Measurements from ENCODE around the gene SCD5. TPM values are rescaled to one million over a fixed set of nuclear protein-coding genes. Genes with fewer than 3 reads are reported as not detected.

Gene SCD5
- total and polyA plus RNA-seq, 3 experiments from 2014 or later = 2.6 to 6.3 (median 6.2) TPM

- POLR2A ChIA-PET = no interaction called here
- CTCF ChIA-PET = no interaction called here
Measured at GRCh38 chr4:82790060-82790660, 8.4 kb downstream of the SCD5 start.

GRCh38 chr4:82789025-82789776 is 9.4 kb downstream of the SCD5 start:
- ChIA-PET POLR2A (interaction anchor here (0.6 kb wide), 1 partner anchor 9 kb away, joined by 3 read pairs; no protein-coding TSS in a partner anchor), CTCF (interaction anchor here (0.9 kb wide), 1 partner anchor 21 kb away, joined by 3 read pairs; no protein-coding TSS in a partner anchor)
- H3K27me3 ChIP-seq (ENCODE audit: insufficient read depth, low read length, poor library complexity, severe bottlenecking) = no peaks in the 10 kb centered on the region
- H3K9me3 ChIP-seq (ENCODE audit: low read length) = no peaks in the 10 kb centered on the region
- H3K4me3 ChIP-seq (ENCODE audit: low read length) = no peak overlapping the region
- no peaks in the 10 kb centered on the region for H3K9me3 Mint-ChIP-seq
- no peak for DNase-seq
- no peaks in the 10 kb centered on the region for H3K4me1 ChIP-seq (ENCODE audit: insufficient read depth, low read length)
- H3K27me3 Mint-ChIP-seq = peaks cover 0 to 5% of the 10 kb centered on the region in 2 donors
- peak overlapping the region in 2 of 8 donors; percentile 51 to 89 for H3K27ac Mint-ChIP-seq
- no peaks in the 10 kb centered on the region for H3K36me3 Mint-ChIP-seq
- peaks cover 0 to 7% (median 3%) of the 10 kb centered on the region in 3 donors for H3K4me1 Mint-ChIP-seq
- H3K4me3 Mint-ChIP-seq = no peak overlapping the region
- H3K36me3 ChIP-seq (ENCODE audit: insufficient read depth, low read length) = no peaks in the 10 kb centered on the region
- H3K27ac ChIP-seq (ENCODE audit: low read depth, low read length) = no peak overlapping the region

More at GRCh38 chr4:82790060-82790660, 8.4 kb downstream of the SCD5 start:
- Mint-ChIP-seq H3K36me3 (no peaks in the 10 kb centered on the region), H3K27ac (no peak overlapping the region), H3K27me3 (peaks cover 0 to 5% of the 10 kb centered on the region in 2 donors), H3K9me3 (no peaks in the 10 kb centered on the region), H3K4me3 (no peak overlapping the region), H3K4me1 (peaks cover 0 to 7% (median 3%) of the 10 kb centered on the region in 3 donors)
- no peaks in the 10 kb centered on the region for H3K4me1 ChIP-seq (ENCODE audit: insufficient read depth, low read length)
- no peaks in the 10 kb centered on the region for H3K27me3 ChIP-seq (ENCODE audit: insufficient read depth, low read length, poor library complexity, severe bottlenecking)
- DNase-seq = no peak
- H3K36me3 ChIP-seq (ENCODE audit: insufficient read depth, low read length) = no peaks in the 10 kb centered on the region
- H3K4me3 ChIP-seq (ENCODE audit: low read length) = no peak overlapping the region
- no peak overlapping the region for H3K27ac ChIP-seq (ENCODE audit: low read depth, low read length)
- H3K9me3 ChIP-seq (ENCODE audit: low read length) = no peaks in the 10 kb centered on the region

GRCh38 chr4:82787342-82787741 is 11.3 kb downstream of the SCD5 start:
- Mint-ChIP-seq H3K4me1 (peaks cover 0 to 3% (median 3%) of the 10 kb centered on the region in 3 donors), H3K4me3 (no peak overlapping the region), H3K9me3 (no peaks in the 10 kb centered on the region), H3K36me3 (no peaks in the 10 kb centered on the region), H3K27me3 (peaks cover 0 to 5% of the 10 kb centered on the region in 2 donors), H3K27ac (no peak overlapping the region)
- H3K4me1 ChIP-seq (ENCODE audit: insufficient read depth, low read length) = no peaks in the 10 kb centered on the region
- POLR2A ChIA-PET = no interaction called here
- DNase-seq = no peak
- no peaks in the 10 kb centered on the region for H3K9me3 ChIP-seq (ENCODE audit: low read length)
- H3K27ac ChIP-seq (ENCODE audit: low read depth, low read length) = no peak overlapping the region
- H3K4me3 ChIP-seq (ENCODE audit: low read length) = no peak overlapping the region
- CTCF ChIA-PET = no interaction called here
- H3K27me3 ChIP-seq (ENCODE audit: insufficient read depth, low read length, poor library complexity, severe bottlenecking) = no peaks in the 10 kb centered on the region
- H3K36me3 ChIP-seq (ENCODE audit: insufficient read depth, low read length) = no peaks in the 10 kb centered on the region

- Histone ChIP-seq H3K27ac (ENCODE audit: low read depth, low read length) (no peak overlapping the region), H3K27me3 (ENCODE audit: insufficient read depth, low read length, poor library complexity, severe bottlenecking) (no peaks in the 10 kb centered on the region), H3K36me3 (ENCODE audit: insufficient read depth, low read length) (no peaks in the 10 kb centered on the region), H3K4me1 (ENCODE audit: insufficient read depth, low read length) (no peaks in the 10 kb centered on the region), H3K4me3 (ENCODE audit: low read length) (no peak overlapping the region), H3K9me3 (ENCODE audit: low read length) (no peaks in the 10 kb centered on the region)
- CTCF ChIA-PET = no interaction called here
- no peak overlapping the region for H3K27ac Mint-ChIP-seq
- H3K27me3 Mint-ChIP-seq = peaks cover 0 to 5% of the 10 kb centered on the region in 2 donors
- H3K36me3 Mint-ChIP-seq = no peaks in the 10 kb centered on the region
- no peak overlapping the region for H3K4me3 Mint-ChIP-seq
- no peak for DNase-seq
- POLR2A ChIA-PET = no interaction called here
- H3K4me1 Mint-ChIP-seq = peaks cover 0 to 3% (median 3%) of the 10 kb centered on the region in 3 donors
- no peaks in the 10 kb centered on the region for H3K9me3 Mint-ChIP-seq
Measured at GRCh38 chr4:82786828-82787227, 11.8 kb downstream of the SCD5 start.

GRCh38 chr4:82785611-82786400 is 12.8 kb downstream of the SCD5 start:
- H3K27ac ChIP-seq (ENCODE audit: low read depth, low read length) = no peak overlapping the region
- Mint-ChIP-seq H3K27ac (peak overlapping the region in 1 of 8 donors; percentile 48), H3K4me1 (peaks cover 0 to 3% (median 0%) of the 10 kb centered on the region in 3 donors), H3K4me3 (no peak overlapping the region), H3K9me3 (no peaks in the 10 kb centered on the region), H3K27me3 (peaks cover 0 to 5% of the 10 kb centered on the region in 2 donors), H3K36me3 (no peaks in the 10 kb centered on the region)
- no peaks in the 10 kb centered on the region for H3K27me3 ChIP-seq (ENCODE audit: insufficient read depth, low read length, poor library complexity, severe bottlenecking)
- POLR2A ChIA-PET = no interaction called here
- H3K36me3 ChIP-seq (ENCODE audit: insufficient read depth, low read length) = no peaks in the 10 kb centered on the region
- CTCF ChIA-PET = no interaction called here
- DNase-seq = no peak
- no peaks in the 10 kb centered on the region for H3K9me3 ChIP-seq (ENCODE audit: low read length)
- H3K4me1 ChIP-seq (ENCODE audit: insufficient read depth, low read length) = no peaks in the 10 kb centered on the region
- no peak overlapping the region for H3K4me3 ChIP-seq (ENCODE audit: low read length)

- ChIA-PET POLR2A (no interaction called here), CTCF (no interaction called here)
Measured at GRCh38 chr4:82784681-82785610, 13.7 kb downstream of the SCD5 start.

GRCh38 chr4:82782626-82783345 is 15.8 kb downstream of the SCD5 start:
- no peak overlapping the region for H3K4me3 ChIP-seq (ENCODE audit: low read length)
- Mint-ChIP-seq H3K27me3 (no peaks in the 10 kb centered on the region), H3K36me3 (peaks cover 0 to 3% (median 0%) of the 10 kb centered on the region in 3 donors), H3K4me1 (peaks cover 0 to 3% (median 0%) of the 10 kb centered on the region in 3 donors), H3K9me3 (no peaks in the 10 kb centered on the region), H3K4me3 (no peak overlapping the region), H3K27ac (no peak overlapping the region)
- H3K27ac ChIP-seq (ENCODE audit: low read depth, low read length) = no peak overlapping the region
- ChIA-PET POLR2A (no interaction called here), CTCF (no interaction called here)
- no peaks in the 10 kb centered on the region for H3K27me3 ChIP-seq (ENCODE audit: insufficient read depth, low read length, poor library complexity, severe bottlenecking)
- H3K9me3 ChIP-seq (ENCODE audit: low read length) = no peaks in the 10 kb centered on the region
- no peaks in the 10 kb centered on the region for H3K36me3 ChIP-seq (ENCODE audit: insufficient read depth, low read length)
- H3K4me1 ChIP-seq (ENCODE audit: insufficient read depth, low read length) = no peaks in the 10 kb centered on the region
- DNase-seq = no peak

More at GRCh38 chr4:82784681-82785610, 13.7 kb downstream of the SCD5 start:
- no peaks in the 10 kb centered on the region for H3K9me3 ChIP-seq (ENCODE audit: low read length)
- H3K4me1 Mint-ChIP-seq = peaks cover 0 to 3% (median 0%) of the 10 kb centered on the region in 3 donors
- no peaks in the 10 kb centered on the region for H3K36me3 ChIP-seq (ENCODE audit: insufficient read depth, low read length)
- no peaks in the 10 kb centered on the region for H3K36me3 Mint-ChIP-seq
- H3K4me3 ChIP-seq (ENCODE audit: low read length) = no peak overlapping the region
- H3K27ac Mint-ChIP-seq = peak overlapping the region in 1 of 8 donors; percentile 12
- no peak for DNase-seq
- H3K27ac ChIP-seq (ENCODE audit: low read depth, low read length) = no peak overlapping the region
- H3K4me1 ChIP-seq (ENCODE audit: insufficient read depth, low read length) = no peaks in the 10 kb centered on the region
- H3K27me3 ChIP-seq (ENCODE audit: insufficient read depth, low read length, poor library complexity, severe bottlenecking) = no peaks in the 10 kb centered on the region
- no peaks in the 10 kb centered on the region for H3K9me3 Mint-ChIP-seq
- H3K27me3 Mint-ChIP-seq = peaks cover 0 to 5% of the 10 kb centered on the region in 2 donors
- H3K4me3 Mint-ChIP-seq = no peak overlapping the region

Measured in CD8-positive, alpha-beta memory T cell (primary cell).